Astrocyte (in vitro differentiated cells and primary cell): ENCODE results near the gene LCLAT1.

Experiments
- EZH2 ChIP-seq: IDR thresholded peaks from 2 replicates; pipeline ENCODE4 v1.6.1; 2012; ENCODE audit warnings: mild to moderate bottlenecking, low read length, inconsistent platforms; ENCODE audit not compliant: insufficient read depth
- TF ChIP-seq, protein P1 (sequence below): IDR thresholded peaks from 2 replicates; pipeline ENCODE4 v1.5.1; 2011; ENCODE audit warnings: low read depth, mild to moderate bottlenecking, inconsistent platforms, low read length, moderate library complexity; ENCODE audit not compliant: insufficient read depth

DNA sequence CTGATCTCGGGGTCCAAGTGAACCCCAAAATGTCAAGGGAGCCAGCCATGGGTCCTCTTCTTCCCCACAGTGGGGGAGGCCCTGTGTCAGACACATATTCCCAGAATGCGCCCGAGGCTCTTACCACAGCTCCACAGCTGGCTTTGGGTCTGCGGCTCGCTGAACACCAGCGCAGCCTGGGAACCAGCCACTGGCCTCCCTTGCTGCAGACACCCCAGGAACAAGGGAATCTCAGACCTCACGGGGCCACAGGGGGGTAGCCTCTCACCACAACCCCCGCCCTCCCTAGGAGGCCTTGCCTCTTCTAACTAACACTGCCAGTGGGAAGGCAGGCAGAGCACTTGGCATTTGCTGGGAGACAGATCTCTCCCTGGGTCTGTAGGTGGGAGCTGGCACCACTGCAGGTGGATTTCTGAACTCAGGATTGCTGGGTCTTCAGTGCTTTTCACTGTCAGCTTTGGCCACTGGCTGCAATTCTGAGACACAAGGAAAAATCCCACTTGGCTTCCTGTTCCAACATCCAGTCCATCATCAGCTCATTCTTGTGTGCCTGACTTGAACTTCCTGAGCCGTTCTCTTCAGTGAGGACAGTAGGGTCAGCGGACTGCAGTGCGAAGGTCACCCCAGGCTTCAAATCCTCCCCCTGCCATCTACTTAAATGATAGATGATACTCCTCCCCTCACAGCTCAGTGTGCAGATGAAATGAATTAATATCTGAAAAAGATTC lies 231.5 kb downstream of the LCLAT1 start:
- TF ChIP-seq, protein P1, sequence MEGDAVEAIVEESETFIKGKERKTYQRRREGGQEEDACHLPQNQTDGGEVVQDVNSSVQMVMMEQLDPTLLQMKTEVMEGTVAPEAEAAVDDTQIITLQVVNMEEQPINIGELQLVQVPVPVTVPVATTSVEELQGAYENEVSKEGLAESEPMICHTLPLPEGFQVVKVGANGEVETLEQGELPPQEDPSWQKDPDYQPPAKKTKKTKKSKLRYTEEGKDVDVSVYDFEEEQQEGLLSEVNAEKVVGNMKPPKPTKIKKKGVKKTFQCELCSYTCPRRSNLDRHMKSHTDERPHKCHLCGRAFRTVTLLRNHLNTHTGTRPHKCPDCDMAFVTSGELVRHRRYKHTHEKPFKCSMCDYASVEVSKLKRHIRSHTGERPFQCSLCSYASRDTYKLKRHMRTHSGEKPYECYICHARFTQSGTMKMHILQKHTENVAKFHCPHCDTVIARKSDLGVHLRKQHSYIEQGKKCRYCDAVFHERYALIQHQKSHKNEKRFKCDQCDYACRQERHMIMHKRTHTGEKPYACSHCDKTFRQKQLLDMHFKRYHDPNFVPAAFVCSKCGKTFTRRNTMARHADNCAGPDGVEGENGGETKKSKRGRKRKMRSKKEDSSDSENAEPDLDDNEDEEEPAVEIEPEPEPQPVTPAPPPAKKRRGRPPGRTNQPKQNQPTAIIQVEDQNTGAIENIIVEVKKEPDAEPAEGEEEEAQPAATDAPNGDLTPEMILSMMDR = no peak
- no peak for TF ChIP-seq EZH2
